SU-DHL-6 (cell line): ENCODE results near the gene KSR1.

Source experiments
- CTCF ChIP-seq: fragments of 200-600 bp; sonication (generic); IDR thresholded peaks from one replicate; pipeline ENCODE4 v1.5.1; 2017; ENCODE audit warnings: antibody characterized with exemption, mild to moderate bottlenecking, low read length, moderate library complexity; ENCODE audit not compliant: insufficient read depth, poor library complexity, severe bottlenecking
- EZH2phosphoT487 ChIP-seq: fragments of 200-600 bp; sonication (generic), shearing (Covaris generic); conservative IDR thresholded peaks from 2 replicates; pipeline ENCODE4 v1.6.1; 2018; ENCODE audit warnings: mild to moderate bottlenecking, antibody characterized with exemption, low read length, moderate library complexity, mixed read lengths

- no peak for TF ChIP-seq CTCF
- TF ChIP-seq EZH2phosphoT487 = no peak
These were observed 113.8 kb downstream of the KSR1 start for GRCh38 chr17:27569884-27570577.
